HG03432 (cell line): ENCODE data around the gene MDFIC.

Source experiments
- ATAC-seq: cut with Tn5 transposase; IDR thresholded peaks from one replicate; pipeline ENCODE4 v1.9.1; 2021; ENCODE audit warnings: mild to moderate bottlenecking, moderate library complexity; ENCODE audit not compliant: unreplicated experiment

The MDFIC gene

GRCh38 chr7:115034515-115034914, 112.6 kb downstream of the MDFIC start:
- ATAC-seq: no peak

- ATAC-seq: peak; percentile 59
These were observed 115.4 kb downstream of the MDFIC start for GRCh38 chr7:115037128-115037802.

GRCh38 chr7:115038158-115038557, 116.3 kb downstream of the MDFIC start:
- ATAC-seq: no peak

- no peak for ATAC-seq
These were observed 118.2 kb downstream of the MDFIC start for GRCh38 chr7:115040057-115040456.

GRCh38 chr7:115040495-115040894, 118.6 kb downstream of the MDFIC start:
- no peak for ATAC-seq

- no peak for ATAC-seq
These were observed 120.7 kb downstream of the MDFIC start for GRCh38 chr7:115042596-115042995.

- no peak for ATAC-seq
These were observed 121.7 kb downstream of the MDFIC start for GRCh38 chr7:115043605-115044004.

- ATAC-seq: no peak
These were observed 122.3 kb downstream of the MDFIC start for GRCh38 chr7:115044224-115044623.

- no peak for ATAC-seq
These were observed 126.2 kb downstream of the MDFIC start for GRCh38 chr7:115047958-115048720.

GRCh38 chr7:115052706-115053105, 130.8 kb downstream of the MDFIC start:
- no peak for ATAC-seq

- no peak for ATAC-seq
These were observed 132.7 kb downstream of the MDFIC start for GRCh38 chr7:115054478-115055065.

- no peak for ATAC-seq
These were observed 134.1 kb downstream of the MDFIC start for GRCh38 chr7:115056019-115056418.

- ATAC-seq: no peak
These were observed 136.8 kb downstream of the MDFIC start for GRCh38 chr7:115058726-115059125.

GRCh38 chr7:115059321-115059720, 137.4 kb downstream of the MDFIC start:
- ATAC-seq: no peak

GRCh38 chr7:115060095-115060870, 138.4 kb downstream of the MDFIC start:
- no peak for ATAC-seq

GRCh38 chr7:115066050-115066449, 144.2 kb downstream of the MDFIC start:
- ATAC-seq: peak; percentile 75

- ATAC-seq: peak; percentile 51
These were observed 144.7 kb downstream of the MDFIC start for GRCh38 chr7:115066634-115067033.

- ATAC-seq: no peak
These were observed 146.3 kb downstream of the MDFIC start for GRCh38 chr7:115068220-115068619.
